Central memory CD4-positive, alpha-beta T cell (primary cell): Measurements from ENCODE around the gene FNDC3B.

ENCODE experiments used
- DNase-seq: peaks from one replicate; pipeline ENCODE4 v3.0.0; 2022

Gene FNDC3B

DNA sequence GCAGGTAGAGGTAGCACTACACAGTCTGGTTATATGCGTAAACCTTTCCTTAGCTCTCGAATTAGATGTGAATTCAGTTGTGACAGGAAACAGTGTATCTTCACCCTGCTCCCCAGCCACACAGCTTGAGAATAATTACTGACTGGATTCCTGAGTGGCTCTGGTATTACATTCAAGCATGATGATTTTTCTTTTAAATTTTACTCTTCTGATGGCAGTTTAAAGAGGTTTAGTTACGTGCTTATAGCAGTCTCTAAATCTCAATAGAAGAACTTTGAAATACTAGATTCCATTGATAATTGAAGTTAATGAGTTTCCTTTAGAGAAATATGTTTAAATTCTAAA lies 98.8 kb downstream of the FNDC3B start:
- DNase-seq: no peak

DNA sequence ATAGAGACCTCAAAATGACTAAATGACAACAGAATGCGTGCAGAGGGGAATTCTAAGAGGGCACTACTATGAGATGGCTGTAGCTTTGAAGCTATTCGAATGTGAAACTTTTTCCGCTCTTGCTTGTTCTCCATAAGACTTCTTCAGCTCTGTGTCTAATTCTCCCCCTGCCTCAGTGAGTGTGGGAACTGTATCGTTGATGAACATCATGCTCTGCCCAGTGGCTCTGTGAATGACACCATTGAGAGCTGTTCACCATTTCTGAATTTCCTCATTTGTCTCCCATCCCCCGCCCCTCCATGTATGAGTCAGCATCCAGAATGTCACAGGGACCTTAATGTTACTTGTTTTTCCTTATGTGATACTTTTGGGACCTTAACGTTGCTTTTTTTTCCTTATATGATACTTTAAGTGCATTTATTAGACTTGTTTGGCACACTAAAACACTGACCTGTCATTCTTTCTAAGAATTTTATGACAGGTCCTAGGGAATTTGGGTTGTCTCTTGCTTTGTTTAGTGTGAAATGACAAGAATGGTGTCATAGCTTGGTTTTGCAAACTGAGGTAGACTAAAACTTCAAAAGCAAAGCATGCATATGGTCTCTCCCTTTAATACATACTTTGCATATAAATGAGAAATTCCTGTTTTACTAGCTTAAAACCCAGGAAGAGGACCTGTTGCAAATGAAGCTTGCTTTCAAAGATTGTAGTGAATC lies 99.6 kb downstream of the FNDC3B start:
- no peak for DNase-seq

DNA sequence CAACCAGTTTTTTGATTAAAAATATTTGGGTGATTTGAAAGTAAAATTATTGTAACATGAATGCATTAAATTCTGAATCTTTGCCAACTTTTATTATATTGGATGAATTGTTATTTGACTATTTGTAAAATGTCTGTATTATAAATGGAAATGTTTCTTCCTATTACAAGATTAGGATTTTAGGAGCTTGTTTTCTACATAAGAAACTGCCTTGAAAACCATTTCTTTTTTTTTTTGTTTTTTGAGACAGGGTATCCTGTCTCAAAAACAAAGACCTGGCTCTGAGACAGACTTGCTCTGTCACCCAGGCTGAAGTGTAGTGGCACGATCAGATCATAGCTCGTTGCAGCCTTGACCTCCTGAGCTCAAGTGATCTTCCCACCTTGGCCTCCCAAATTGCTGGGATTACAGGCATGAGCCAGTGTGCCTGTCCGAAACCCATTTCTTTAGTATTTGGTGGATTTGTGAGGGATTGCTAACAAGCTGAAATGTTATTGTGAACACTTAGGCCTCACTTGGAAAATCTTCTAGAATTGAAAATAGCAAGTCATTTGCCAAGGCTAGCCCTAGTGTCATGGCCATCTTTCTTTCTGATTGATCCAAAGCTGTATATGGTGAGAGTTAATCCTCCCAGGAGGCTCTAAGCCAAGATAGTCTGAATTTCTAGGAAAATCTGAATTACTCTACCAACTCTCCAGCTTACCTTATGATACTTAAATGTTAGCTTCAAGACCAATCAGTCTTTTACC lies 100.3 kb downstream of the FNDC3B start:
- DNase-seq: no peak

DNA sequence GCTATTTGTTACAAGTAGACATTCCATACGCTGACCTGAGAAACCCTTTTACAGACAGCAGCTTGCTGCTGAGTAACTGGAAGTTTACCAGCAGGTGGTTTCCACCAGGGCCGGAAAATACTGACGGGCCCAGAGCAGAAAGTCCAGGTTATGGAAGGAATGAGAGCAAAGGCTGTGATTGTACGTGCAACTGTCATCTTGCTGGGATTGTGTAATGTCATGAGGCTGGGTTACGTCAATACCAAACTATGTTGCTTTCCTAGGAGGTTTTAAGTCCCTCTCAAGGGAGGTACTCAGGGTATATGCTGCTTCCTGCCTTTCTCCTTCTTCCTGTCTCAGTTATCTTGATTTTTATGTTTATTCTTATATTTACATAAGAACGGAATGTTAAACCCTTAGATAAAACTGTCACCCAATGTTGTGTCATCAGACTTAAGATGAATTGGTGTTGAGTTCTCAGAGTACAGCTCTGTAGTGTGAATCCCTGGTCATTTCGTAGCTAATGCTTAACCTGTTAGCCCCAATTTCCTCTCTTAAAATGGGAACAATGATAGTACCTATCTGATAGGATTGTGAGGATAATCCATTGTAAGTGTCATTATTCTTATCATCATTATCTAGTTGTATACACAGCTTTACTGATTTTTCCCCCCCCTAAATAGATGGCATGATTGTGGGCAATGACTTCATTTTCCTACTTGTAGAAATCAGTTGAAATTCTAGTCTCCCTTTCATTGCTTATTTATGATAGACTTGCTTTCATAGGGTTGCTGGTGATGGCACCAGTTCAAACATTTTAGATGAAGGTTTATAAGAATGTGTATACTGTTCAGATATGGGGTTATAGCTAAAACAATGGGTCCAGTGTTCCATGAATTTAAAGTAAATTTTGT lies 101.4 kb downstream of the FNDC3B start:
- no peak for DNase-seq

DNA sequence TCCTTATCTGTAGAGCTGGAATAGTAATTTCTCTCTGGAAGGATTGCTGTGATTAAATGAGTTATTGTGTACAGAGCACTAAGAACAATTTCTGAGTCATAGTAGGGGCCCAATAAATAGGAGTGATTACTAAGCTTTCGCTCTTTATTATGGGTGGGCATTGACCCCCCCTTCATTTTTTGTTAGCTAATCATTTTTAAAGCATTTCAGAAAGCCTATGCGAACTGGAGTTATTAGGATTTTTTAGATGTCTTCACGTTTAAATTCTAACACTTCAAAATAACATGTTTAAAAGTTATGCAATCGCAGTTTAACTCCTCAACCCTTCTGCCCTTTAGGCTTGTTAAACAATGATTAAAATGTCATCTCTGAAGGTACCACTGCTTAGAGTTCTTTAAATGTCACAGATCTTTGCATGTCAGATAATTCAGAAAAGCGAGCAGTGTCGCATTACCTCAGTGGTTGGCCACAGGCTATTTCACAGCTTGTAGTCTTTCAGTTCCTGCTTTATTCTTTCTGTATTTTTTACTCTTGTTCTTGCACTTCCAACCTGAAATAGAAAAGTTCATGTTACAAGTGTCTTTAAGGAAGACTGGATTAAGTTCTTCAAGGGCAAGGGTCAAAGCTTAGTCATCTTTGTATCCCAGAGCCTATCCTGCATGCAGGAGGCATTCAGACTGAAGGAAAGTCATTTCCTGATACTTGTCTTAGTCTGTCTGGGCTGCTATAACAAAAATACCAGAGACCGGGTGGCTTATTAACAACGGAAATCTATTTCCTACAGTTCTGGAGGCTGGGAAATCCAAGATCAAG lies 102.9 kb downstream of the FNDC3B start:
- DNase-seq: no peak

DNA sequence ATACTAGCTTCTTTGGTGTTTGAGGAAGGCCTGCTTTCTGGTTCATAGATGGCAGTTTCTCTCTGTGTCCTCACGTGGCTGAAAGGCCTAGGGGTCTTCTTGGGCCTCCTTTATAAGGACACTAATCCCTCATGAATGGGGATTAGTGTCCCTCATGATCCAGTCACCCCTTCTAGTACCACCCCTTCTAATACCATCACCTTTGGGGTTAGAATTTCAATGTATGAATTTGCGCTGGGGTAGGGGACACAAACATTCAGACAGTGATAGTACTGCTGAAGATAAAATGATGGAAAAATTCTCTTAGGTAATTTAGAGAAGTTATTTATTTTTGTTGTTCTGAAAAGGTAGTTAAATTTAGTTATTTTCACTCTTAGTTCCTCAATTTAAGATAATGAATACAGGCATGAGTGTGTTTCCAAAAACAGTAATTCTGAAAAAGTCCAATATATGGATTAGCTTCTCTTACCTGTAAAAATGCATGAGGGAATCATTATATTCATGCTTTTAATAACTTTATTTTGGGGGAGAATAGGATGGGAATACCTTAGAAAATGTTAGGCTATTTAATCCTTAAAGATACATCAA lies 103.6 kb downstream of the FNDC3B start:
- no peak for DNase-seq

DNA sequence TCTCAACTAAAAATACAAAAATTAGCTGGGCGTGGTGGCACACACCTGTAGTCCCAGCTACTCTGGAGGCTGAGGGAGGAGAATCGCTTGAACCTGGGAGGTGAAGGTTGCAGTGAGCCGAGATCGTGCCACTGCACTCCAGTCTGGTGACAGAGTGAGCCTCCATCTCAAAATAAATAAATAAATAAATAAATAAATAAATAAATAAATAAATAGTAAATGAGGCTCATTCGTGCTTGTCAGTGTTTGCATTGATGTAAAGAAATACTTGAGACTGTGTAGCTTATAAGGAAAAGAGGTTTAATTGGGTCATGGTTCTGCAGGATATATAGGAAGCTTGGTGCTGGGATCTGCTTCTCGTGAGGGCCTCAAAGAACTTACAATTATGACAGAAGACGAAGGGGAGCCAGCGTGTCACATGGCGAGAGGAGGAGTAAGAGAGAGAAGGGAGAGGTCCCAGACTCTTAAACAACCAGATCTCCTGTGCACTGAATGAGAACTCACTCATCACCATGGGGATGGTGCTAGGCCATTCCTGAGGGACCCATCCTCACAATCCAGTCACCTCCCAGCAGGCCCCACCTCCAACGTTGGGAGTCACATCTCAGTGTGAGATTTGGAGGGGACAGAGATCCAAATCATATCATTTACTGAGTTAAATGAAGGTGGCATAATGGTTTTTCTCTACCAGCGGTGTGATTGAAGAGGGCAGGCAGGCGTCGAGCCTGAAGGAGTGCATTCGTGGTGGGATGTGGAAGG lies 104.5 kb downstream of the FNDC3B start:
- DNase-seq: no peak

DNA sequence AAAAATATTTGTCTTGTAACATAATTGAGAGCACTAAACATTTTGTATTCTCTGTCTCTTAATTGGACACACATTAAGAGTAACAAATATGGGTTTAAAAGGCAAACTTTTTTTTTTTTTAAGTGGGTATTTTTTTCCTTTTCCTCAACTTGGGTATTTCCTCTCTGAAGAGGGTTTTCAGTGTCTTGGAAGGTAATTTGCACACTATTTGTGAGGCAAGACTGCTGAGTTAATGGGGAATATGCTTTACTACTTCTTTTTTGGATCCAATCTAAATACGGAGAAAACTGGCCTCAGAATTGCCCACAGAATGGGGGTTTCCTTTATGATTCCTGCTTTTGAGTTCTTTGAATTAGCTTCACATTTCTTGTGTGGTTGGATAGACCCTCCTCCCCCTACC lies 105.2 kb downstream of the FNDC3B start:
- DNase-seq: no peak

DNA sequence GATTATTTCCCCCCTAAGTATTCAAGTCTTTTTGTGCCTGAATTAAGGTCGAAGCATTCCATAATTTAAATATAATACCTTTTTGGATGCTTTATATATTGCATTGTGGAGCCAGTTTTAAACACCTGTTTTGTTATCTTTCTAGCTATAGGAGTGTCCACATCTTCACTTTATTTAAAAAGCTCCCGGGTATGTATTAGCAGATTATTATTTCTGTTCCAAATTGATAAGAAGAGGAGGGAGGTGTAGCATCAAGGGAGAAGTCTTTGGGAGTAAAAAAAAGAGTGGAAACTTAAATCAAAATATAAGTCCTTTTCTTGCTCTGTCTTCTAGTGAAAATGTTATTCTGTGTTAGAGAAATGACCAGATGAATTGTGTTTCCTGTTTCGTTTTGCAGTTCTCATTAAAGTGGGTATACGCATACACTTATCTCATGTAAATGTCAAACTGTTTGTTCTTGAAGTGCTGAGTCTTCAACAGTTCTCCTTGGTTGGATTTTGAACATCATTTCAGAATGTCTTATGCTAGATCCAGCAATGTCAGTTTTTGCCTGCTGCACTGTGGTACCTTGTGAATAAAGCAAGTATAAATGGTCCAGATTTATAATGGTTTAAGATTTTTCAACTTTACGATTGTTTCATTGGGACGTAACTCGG lies 105.8 kb downstream of the FNDC3B start:
- DNase-seq: no peak

DNA sequence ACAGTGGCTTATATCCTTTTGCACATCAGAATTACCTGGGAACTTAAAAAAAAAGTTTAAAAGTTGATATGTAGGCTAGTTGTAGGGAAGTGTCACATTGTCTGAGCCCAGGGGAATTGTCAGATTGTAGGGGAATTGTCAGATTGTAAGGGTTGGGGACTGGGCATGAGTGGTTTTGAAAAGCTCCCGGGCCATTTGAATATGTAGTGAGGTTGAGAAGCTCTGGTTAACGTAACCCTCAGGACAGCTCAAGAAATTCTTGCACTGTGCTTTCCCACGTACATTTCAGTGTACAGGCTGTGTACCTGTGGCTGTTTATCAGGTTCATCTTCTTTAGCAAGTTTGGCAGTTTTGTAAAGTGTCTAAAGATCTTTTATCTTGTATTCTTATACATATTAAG lies 107.0 kb downstream of the FNDC3B start:
- no peak for DNase-seq

DNA sequence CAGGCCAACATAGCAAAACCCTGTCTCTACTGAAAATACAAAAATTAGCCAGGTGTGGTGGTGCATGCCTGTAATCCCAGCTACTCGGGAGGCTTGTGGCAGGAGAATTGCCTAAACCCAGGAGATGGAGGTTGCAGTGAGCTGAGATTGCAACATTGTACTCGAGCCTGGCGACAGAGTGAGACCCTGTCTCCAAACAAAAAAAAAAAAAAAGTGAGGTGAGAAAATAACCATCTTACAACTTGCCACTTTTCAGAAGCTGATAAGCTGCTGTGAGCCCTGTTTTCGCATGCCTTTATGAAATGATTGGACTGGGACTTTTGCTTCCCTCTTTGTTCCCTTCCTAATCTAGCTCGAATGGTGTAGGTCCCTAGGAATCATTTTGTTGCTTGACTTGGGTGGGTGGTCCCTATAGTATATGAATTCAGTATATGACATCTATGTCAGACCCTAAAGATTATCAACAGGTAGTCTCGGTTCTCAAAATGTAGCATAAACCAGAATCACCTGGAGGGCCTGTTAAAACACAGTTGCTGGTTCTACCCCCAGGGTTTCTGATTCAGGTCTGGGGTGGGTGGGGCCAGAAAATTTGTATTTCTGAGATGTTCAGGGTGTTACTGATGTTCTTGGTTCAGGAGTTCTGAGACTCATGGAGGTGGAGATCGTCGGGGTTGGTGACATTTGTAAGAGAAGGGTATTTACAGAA lies 107.9 kb downstream of the FNDC3B start:
- no peak for DNase-seq

DNA sequence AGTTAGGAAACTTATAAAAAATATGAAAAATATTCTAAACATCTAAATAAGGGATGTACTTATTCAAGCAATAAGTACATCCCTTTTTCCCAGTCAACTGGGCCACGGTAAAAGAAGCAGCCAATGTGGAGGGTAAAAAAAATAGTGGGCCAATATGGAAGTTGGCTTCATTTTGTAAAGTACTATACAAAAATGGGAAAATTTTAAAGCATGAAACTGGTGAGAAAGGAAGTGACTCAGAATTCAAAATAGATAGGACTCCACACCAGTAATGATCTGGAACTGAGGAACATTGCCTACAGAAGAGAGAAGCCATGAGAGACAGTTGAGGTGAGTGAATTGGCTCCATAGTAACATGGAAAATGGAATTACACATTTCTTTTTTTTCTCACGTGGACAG lies 108.9 kb downstream of the FNDC3B start:
- no peak for DNase-seq

DNA sequence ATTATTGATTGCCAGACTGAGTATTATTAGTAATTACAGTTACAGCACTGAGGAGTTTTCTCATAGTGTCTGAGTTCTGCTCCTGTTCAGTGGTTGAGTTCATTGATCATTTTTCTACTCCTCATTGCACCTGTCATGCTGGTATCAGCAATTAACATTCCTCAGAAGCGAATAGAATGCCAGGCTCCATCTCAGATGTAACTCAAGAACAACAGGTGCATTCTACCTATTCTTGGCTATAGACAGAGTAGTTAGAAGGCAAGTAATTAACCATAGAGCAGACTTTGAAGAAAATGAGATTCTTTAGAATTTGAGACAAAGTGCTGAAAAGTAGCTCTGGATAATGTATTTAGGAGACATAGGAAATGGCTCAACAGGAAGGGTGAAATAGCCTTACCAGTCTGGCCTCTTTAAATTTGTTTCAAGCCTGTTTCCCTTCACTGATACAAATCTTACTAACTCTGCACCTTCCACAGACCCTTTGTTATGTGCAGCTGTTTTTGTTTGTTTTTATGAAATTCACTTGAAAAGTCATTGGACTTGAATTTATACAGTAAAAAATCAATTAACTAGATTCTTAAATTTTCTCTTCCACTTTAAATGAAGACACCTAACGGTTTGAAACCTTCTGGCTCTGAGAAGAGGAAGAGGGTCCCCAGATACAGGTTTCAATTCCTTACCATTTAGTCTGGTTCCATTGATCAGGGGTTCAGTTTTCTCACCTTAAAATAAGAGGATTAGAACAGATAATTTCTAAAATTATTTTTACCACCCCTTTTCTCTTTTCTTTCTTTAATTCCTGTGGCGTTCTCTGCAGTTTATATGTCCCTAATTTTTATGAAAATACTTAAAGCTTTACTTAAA lies 109.6 kb downstream of the FNDC3B start:
- no peak for DNase-seq

DNA sequence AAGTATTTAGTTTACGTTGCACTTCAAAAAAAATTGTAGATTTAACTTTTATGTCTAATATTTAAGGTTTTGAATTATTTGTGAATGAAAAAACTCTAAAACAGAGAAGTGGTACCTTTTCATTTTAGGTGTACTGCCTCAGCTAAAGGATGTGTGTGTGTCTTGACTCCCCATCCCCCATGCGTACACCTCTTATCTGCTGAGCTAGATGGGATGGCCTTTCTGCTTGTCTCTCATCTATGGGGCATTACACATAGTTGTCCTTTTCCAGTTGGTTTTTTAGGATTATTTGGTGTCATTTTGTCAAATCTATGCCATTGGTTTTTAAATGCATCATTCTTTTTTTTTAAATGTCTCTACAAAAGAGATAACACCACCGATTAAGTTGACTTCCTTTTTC lies 110.9 kb downstream of the FNDC3B start:
- DNase-seq: no peak

DNA sequence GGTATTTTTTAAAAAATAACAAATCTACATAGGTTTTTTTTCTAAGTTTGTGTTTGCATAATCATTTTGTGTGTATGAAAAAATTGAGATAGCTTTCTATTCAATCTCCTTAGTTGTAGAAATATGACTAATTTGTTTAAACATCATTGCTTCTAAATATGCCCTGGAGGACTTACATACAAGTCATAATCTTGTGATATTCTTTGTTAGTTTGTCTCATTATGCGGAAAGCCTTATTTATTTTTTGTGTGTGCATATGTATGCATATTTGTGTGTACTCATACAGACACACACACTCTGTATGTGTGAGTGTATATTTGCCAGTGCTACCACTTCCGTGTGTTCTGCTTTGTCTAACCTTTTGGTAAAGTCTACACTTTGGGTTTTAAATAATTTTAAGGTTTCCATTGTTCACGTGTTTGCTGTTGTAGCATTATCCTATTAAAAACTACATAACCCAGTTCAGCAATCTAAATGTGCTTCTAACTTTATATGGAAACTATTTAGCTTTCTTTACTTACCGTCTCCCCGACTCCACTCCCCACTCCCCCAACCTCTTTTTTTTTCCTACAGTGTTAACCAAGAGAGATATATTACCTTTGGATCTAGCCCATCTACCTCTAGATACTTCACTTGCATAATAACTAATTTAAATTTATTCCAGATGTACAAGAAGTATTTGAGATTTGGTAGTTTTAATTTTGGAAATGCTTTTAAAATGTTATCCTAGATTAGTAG lies 111.7 kb downstream of the FNDC3B start:
- DNase-seq: no peak

DNA sequence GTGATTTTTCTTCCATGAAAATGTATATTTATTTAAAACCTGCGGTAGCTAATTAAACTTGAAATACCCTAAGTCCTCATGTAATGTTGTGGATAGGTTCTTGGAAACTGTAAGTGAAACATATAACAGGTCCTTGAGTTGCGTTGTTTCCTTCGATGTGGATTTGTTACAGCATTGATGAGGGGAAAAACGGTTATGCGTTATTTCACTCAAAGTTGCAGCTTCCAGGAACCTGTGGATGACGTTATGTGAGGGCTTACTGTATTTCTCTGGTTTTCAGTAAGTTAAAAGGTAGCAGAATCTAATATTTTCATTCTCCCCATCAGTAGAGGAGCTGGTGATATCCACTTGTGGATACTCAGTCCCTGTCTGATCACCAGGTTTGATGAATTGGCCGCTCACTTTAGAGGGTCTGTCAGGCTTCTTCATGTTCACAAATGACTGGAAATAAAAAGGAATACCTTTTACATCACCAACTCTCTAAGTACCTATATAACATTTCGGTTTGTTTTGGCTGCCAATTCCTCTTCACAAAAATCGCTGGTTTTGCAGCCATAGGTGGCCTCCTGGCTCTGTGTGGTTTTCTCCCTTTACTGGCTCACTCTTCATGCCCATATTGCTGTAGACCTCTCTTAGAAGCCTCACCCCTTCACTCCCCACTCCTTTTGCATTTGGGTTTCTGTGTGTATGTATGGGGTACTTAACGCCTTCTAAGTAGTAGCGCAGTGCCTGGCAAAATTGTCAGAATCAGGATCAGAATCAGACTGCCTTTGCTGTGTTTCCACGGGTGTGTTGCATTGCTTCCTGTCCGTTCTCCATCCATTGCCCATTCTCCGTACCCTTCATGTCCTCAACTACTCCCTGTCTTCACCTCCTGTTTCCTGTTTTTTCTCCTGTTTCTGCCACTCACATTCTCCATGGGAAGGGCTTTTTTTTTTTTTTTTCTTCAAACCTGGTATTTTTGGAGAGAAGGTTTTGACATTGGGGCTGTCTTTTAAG lies 112.6 kb downstream of the FNDC3B start:
- no peak for DNase-seq

DNA sequence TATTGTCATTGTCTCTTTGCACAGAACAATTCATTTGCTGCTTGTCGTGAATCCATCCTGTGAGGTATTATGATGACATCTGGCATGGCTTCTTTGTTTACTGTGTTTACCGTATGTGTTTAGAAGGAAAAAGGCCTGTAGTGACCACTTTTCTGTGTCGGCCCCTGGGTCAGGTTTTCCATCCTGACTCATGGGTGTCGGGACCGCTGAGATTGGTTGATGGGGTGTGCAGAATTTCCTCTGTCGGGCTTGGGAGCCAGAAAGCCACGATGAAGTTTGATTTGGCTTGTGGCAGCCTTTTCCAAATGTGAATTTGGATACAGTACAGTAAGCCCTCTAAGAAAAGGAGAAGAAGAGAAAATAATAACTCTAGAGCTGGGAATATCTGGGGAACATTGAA lies 113.5 kb downstream of the FNDC3B start:
- DNase-seq: no peak
